LNCAP (cell line): ENCODE results near the gene GABBR1.
A peak's percentile ranks its signal among the peaks of the same experiment; 100 is the strongest.

ENCODE experiments used
- CTCF ChIP-seq: fragments of 450-650 bp; IDR thresholded peaks from 2 replicates; pipeline ENCODE4 v1.5.1; 2017; ENCODE audit warnings: mild to moderate bottlenecking

Gene GABBR1

GRCh38 chr6:29631860-29632731 lies 887 bp downstream of the GABBR1 start:
- TF ChIP-seq CTCF = no peak

- no peak for TF ChIP-seq CTCF
These were observed 1.7 kb downstream of the GABBR1 start for GRCh38 chr6:29631209-29631810.

GRCh38 chr6:29630315-29630714 lies 2.7 kb downstream of the GABBR1 start:
- no peak for TF ChIP-seq CTCF

GRCh38 chr6:29629571-29629970 lies 3.4 kb downstream of the GABBR1 start:
- no peak for TF ChIP-seq CTCF

GRCh38 chr6:29628419-29629281 lies 4.3 kb downstream of the GABBR1 start:
- peak; percentile 75 for TF ChIP-seq CTCF

- TF ChIP-seq CTCF = no peak
These were observed 5.1 kb downstream of the GABBR1 start for GRCh38 chr6:29627755-29628418.
